ENCODE results near the gene ADAM12.

- TF ChIP-seq ELF4 (IDR thresholded peaks at IDR 0.05) (no peak), NFRKB (IDR thresholded peaks at IDR 0.05) (no peak), SP1 (IDR thresholded peaks at IDR 0.05) (no peak)
- TF ChIP-seq, protein P1, sequence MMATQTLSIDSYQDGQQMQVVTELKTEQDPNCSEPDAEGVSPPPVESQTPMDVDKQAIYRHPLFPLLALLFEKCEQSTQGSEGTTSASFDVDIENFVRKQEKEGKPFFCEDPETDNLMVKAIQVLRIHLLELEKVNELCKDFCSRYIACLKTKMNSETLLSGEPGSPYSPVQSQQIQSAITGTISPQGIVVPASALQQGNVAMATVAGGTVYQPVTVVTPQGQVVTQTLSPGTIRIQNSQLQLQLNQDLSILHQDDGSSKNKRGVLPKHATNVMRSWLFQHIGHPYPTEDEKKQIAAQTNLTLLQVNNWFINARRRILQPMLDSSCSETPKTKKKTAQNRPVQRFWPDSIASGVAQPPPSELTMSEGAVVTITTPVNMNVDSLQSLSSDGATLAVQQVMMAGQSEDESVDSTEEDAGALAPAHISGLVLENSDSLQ (IDR thresholded peaks at IDR 0.05) = no peak
Measured at GRCh38 chr10:126432507-126432906, 44.2 kb upstream of the ADAM12 start.
